ENCODE measurements around the gene IL12RB1. TPM values are rescaled to one million over a fixed set of nuclear protein-coding genes. Genes with fewer than 3 reads are reported as not detected.

Gene IL12RB1
- total and polyA plus RNA-seq, 2 of the 13 experiments (the other 11 are each of a cell fraction or from before 2014, with no cell fraction given), result 0.03 to 0.04 TPM

DNA sequence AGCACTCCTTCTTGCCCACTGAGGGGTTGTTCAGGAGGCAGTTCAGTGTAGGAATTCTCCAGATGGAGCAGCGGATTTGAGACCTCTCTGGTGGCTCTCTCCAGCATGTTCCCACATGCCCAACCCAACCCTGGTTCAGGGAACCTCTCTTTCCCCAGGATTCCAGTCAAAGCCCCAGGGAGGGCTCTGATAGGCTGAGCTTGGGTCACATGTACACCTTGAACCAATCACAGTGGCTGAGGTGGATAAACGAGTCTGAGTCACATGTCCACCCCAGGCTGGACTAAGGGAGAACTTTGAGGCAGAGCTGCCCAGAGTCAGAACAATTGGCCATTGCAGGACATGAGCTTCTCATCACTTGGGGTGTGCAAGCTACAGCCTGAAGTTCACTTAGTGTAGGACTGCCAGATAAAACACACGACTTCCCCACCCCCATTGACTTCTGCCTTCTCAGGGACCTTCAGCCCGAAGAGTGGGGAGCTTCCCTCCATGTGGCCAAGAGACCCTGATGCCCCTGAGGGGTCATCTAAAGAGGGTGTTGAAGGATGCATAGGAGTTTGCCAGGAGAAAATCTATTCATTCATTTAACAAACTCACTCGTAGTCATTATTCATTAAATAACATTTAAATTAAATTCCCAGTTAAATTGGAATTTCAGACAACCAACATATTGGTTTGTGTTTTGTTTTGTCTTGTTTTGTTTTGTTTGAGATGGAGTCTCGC, 6.9 kb upstream of the IL12RB1 start:
- no peak overlapping the region for H2AFZ ChIP-seq (ENCODE audit: low read length)
- H3K9me3 ChIP-seq (ENCODE audit: low read length), result no peaks in the 10 kb centered on the region
- no peak overlapping the region for H3K9ac ChIP-seq (ENCODE audit: insufficient read depth, low read depth, low read length)
- H3K4me2 ChIP-seq (ENCODE audit: low read depth, low read length), result no peak overlapping the region
- BruUV-seq (replicated peaks), result no TSS peak
- in situ Hi-C loops (cut with HindIII; ENCODE audit: extremely low pct_ligation_motif_present, low pct_unique_long_range_greater_than_20kb), result no loop called here
- peak; percentile 37 for ATAC-seq
- H3K79me2 ChIP-seq (ENCODE audit: insufficient read depth, low read length), result no peaks in the 10 kb centered on the region
- DNase-seq (ENCODE audit: low spot score), result peak; percentile 47
- intact Hi-C loops (cut with micrococcal nuclease; ENCODE audit: unreplicated experiment), result no loop called here
- POLR2A ChIA-PET, result interaction anchor here (1.0 to 1.5 kb wide), 5 partner anchors 10 to 99 kb away, joined by 3 to 5 read pairs (median 3); partner anchors contain the start of gene MPV17L2
- H3K27me3 ChIP-seq (ENCODE audit: control insufficient read depth in 1 of 2, insufficient read depth in 2 of 2, low read length in 2 of 2), result peaks cover 0 to 4% of the 10 kb centered on the region in 2 experiments; a peak in 2 of 5 replicates
- H4K20me1 ChIP-seq (ENCODE audit: insufficient read depth, low read length), result no peaks in the 10 kb centered on the region
- no peak overlapping the region for H3K27ac ChIP-seq (ENCODE audit: extremely low read length, insufficient read depth, low read length)
- 83% methylated on average over 3 of the region's 6 CpGs for WGBS (ENCODE audit: low lambda C conversion rate)
- H3K4me1 ChIP-seq (ENCODE audit: insufficient read depth, low read length), result peaks cover 59% of the 10 kb centered on the region
- CTCF ChIA-PET (ENCODE audit: low intra/inter-chr PET ratio, low total read pairs), result no interaction called here
- FAIRE-seq, result no peak
- no peak overlapping the region for H3K4me3 ChIP-seq (replicated peaks in 1 of 3; ENCODE audit: insufficient read depth in 1 of 3, low read depth in 2 of 3, low read length in 3 of 3)
- no peaks in the 10 kb centered on the region for H3K36me3 ChIP-seq (replicated peaks in 1 of 2; ENCODE audit: control insufficient read depth in 1 of 2, insufficient read depth in 2 of 2, low read length in 2 of 2)
- no peak for TF ChIP-seq ZMYM3 (CRISPR knock-in tag; IDR thresholded peaks at IDR 0.05)
- peak; percentile 19 for TF ChIP-seq TEAD3 (CRISPR knock-in tag; optimal IDR thresholded peaks at IDR 0.05; ENCODE audit: borderline replicate concordance)
- TF ChIP-seq, protein P1, sequence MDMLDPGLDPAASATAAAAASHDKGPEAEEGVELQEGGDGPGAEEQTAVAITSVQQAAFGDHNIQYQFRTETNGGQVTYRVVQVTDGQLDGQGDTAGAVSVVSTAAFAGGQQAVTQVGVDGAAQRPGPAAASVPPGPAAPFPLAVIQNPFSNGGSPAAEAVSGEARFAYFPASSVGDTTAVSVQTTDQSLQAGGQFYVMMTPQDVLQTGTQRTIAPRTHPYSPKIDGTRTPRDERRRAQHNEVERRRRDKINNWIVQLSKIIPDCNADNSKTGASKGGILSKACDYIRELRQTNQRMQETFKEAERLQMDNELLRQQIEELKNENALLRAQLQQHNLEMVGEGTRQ (IDR thresholded peaks at IDR 0.05; ENCODE audit: low read depth, low read length), result peak; percentile 89
- TF ChIP-seq, protein P1 (CRISPR knock-in tag; IDR thresholded peaks at IDR 0.05; ENCODE audit: borderline replicate concordance), result peak; percentile 80; the same call in 1 of the 2 replicates
- TF ChIP-seq, protein P2, sequence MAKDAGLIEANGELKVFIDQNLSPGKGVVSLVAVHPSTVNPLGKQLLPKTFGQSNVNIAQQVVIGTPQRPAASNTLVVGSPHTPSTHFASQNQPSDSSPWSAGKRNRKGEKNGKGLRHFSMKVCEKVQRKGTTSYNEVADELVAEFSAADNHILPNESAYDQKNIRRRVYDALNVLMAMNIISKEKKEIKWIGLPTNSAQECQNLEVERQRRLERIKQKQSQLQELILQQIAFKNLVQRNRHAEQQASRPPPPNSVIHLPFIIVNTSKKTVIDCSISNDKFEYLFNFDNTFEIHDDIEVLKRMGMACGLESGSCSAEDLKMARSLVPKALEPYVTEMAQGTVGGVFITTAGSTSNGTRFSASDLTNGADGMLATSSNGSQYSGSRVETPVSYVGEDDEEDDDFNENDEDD (CRISPR knock-in tag; IDR thresholded peaks at IDR 0.05; ENCODE audit: borderline replicate concordance), result peak; percentile 63; the same call in 1 of the 2 replicates
- TF ChIP-seq, protein P3, sequence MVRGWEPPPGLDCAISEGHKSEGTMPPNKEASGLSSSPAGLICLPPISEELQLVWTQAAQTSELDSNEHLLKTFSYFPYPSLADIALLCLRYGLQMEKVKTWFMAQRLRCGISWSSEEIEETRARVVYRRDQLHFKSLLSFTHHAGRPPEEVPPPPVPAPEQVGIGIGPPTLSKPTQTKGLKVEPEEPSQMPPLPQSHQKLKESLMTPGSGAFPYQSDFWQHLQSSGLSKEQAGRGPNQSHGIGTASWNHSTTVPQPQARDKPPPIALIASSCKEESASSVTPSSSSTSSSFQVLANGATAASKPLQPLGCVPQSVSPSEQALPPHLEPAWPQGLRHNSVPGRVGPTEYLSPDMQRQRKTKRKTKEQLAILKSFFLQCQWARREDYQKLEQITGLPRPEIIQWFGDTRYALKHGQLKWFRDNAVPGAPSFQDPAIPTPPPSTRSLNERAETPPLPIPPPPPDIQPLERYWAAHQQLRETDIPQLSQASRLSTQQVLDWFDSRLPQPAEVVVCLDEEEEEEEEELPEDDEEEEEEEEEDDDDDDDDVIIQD (CRISPR knock-in tag; IDR thresholded peaks at IDR 0.05; ENCODE audit: low read depth), result 0 out of 2 replicates have a peak, but pooled peaks have one; percentile 17
- TF ChIP-seq ZNF207 (IDR thresholded peaks at IDR 0.05; ENCODE audit: borderline replicate concordance), result no peak
- TF ChIP-seq, protein P4, sequence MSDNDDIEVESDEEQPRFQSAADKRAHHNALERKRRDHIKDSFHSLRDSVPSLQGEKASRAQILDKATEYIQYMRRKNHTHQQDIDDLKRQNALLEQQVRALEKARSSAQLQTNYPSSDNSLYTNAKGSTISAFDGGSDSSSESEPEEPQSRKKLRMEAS (IDR thresholded peaks at IDR 0.05), result peak; percentile 54; the same call in 1 of the 2 replicates
- TF ChIP-seq RAD51 (IDR thresholded peaks at IDR 0.05; ENCODE audit: borderline replicate concordance), result peak; percentile 65; the same call in 1 of the 2 replicates
- peak; percentile 83 for TF ChIP-seq NFYC (CRISPR knock-in tag; IDR thresholded peaks at IDR 0.05)
- TF ChIP-seq, protein P5, sequence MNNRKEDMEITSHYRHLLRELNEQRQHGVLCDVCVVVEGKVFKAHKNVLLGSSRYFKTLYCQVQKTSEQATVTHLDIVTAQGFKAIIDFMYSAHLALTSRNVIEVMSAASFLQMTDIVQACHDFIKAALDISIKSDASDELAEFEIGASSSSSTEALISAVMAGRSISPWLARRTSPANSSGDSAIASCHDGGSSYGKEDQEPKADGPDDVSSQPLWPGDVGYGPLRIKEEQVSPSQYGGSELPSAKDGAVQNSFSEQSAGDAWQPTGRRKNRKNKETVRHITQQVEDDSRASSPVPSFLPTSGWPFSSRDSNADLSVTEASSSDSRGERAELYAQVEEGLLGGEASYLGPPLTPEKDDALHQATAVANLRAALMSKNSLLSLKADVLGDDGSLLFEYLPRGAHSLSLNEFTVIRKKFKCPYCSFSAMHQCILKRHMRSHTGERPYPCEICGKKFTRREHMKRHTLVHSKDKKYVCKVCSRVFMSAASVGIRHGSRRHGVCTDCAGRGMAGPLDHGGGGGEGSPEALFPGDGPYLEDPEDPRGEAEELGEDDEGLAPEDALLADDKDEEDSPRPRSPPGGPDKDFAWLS (CRISPR knock-in tag; IDR thresholded peaks at IDR 0.05; ENCODE audit: borderline replicate concordance), result no peak
- TF ChIP-seq, protein P6, sequence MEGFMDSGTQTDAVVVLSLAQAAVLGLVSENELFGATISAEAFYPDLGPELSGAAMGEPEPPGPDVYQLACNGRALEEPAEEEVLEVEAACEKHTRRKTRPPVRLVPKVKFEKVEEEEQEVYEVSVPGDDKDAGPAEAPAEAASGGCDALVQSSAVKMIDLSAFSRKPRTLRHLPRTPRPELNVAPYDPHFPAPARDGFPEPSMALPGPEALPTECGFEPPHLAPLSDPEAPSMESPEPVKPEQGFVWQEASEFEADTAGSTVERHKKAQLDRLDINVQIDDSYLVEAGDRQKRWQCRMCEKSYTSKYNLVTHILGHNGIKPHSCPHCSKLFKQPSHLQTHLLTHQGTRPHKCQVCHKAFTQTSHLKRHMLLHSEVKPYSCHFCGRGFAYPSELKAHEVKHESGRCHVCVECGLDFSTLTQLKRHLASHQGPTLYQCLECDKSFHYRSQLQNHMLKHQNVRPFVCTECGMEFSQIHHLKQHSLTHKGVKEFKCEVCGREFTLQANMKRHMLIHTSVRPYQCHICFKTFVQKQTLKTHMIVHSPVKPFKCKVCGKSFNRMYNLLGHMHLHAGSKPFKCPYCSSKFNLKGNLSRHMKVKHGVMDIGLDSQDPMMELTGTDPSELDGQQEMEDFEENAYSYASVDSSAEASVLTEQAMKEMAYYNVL (CRISPR knock-in tag; IDR thresholded peaks at IDR 0.05; ENCODE audit: borderline replicate concordance), result no peak
